H9 (cell line): ENCODE measurements around the gene MTSS2. TPM values are rescaled to one million over a fixed set of nuclear protein-coding genes. Genes with fewer than 3 reads are reported as not detected.

Source experiments
- DNase-seq: peaks from one replicate; pipeline ENCODE4 v3.0.0-alpha.2; 2017
- H2AFZ ChIP-seq: one replicate; pipeline ENCODE4 v1.6.1; 2013; ENCODE audit warnings: mild to moderate bottlenecking, low read length, control low read depth, moderate library complexity
- H2AK5ac ChIP-seq: 2 replicates; pipeline ENCODE4 v1.6.1; 2013; ENCODE audit warnings: low read length, control low read depth, mixed read lengths; ENCODE audit not compliant: insufficient read length
- H2BK120ac ChIP-seq: one replicate; pipeline ENCODE4 v1.6.1; 2013; ENCODE audit warnings: low read depth, mild to moderate bottlenecking, low read length, control low read depth, inconsistent platforms; ENCODE audit not compliant: poor library complexity, severe bottlenecking
- H2BK12ac ChIP-seq: 2 replicates; pipeline ENCODE4 v1.6.1; 2013; ENCODE audit warnings: low read length, control low read depth, mixed read lengths, low read depth; ENCODE audit not compliant: insufficient read length
- H2BK15ac ChIP-seq: 2 replicates; pipeline ENCODE4 v1.6.1; 2013; ENCODE audit warnings: low read depth, low read length, control low read depth
- H2BK20ac ChIP-seq: one replicate; pipeline ENCODE4 v1.6.1; 2013; ENCODE audit warnings: low read depth, mild to moderate bottlenecking, low read length, control low read depth, inconsistent platforms; ENCODE audit not compliant: poor library complexity, severe bottlenecking
- H2BK5ac ChIP-seq: 2 replicates; pipeline ENCODE4 v1.6.1; 2013; ENCODE audit warnings: low read length, control low read depth, mixed read lengths; ENCODE audit not compliant: insufficient read length
- H3K14ac ChIP-seq: 2 replicates; pipeline ENCODE4 v1.6.1; 2013; ENCODE audit warnings: low read length, control low read depth; ENCODE audit not compliant: insufficient read depth
- H3K18ac ChIP-seq: 2 replicates; pipeline ENCODE4 v1.6.1; 2013; ENCODE audit warnings: low read depth, mild to moderate bottlenecking, mixed read lengths, low read length, control low read depth; ENCODE audit not compliant: insufficient read length
- H3K23ac ChIP-seq: 2 replicates; pipeline ENCODE4 v1.6.1; 2013; ENCODE audit warnings: low read length, control low read depth, mixed read lengths, low read depth; ENCODE audit not compliant: insufficient read length
- H3K23me2 ChIP-seq: 2 replicates; pipeline ENCODE4 v1.6.1; 2013; ENCODE audit warnings: low read depth, mild to moderate bottlenecking, mixed read lengths, low read length, control low read depth; ENCODE audit not compliant: insufficient read length, poor library complexity, severe bottlenecking
- H3K27ac ChIP-seq: 2 replicates; pipeline ENCODE4 v1.5.1; 2013; ENCODE audit warnings: low read length, control low read depth, mixed read lengths, low read depth; ENCODE audit not compliant: insufficient read length
- H3K27me3 ChIP-seq: 2 replicates; pipeline ENCODE4 v1.6.1; 2013; ENCODE audit warnings: low read length, control low read depth, inconsistent platforms; ENCODE audit not compliant: insufficient read depth
- H3K4ac ChIP-seq: 2 replicates; pipeline ENCODE4 v1.6.1; 2013; ENCODE audit warnings: low read depth, mild to moderate bottlenecking, control low read depth, inconsistent platforms, low read length, moderate library complexity
- H3K4me1 ChIP-seq: 2 replicates; pipeline ENCODE4 v1.6.1; 2013; ENCODE audit warnings: low read length, control low read depth, inconsistent platforms; ENCODE audit not compliant: insufficient read depth
- H3K4me2 ChIP-seq: 2 replicates; pipeline ENCODE4 v1.6.1; 2013; ENCODE audit warnings: low read length, control low read depth, mixed read lengths; ENCODE audit not compliant: insufficient read length, insufficient read depth
- H3K56ac ChIP-seq: 2 replicates; pipeline ENCODE4 v1.6.1; 2013; ENCODE audit warnings: low read depth, mild to moderate bottlenecking, mixed read lengths, low read length, control low read depth; ENCODE audit not compliant: insufficient read length
- H3K79me1 ChIP-seq: 2 replicates; pipeline ENCODE4 v1.6.1; 2013; ENCODE audit warnings: low read depth, mild to moderate bottlenecking, moderate library complexity, low read length, control low read depth, inconsistent platforms; ENCODE audit not compliant: insufficient read depth, poor library complexity, severe bottlenecking
- H3K79me2 ChIP-seq: 2 replicates; pipeline ENCODE4 v1.6.1; 2013; ENCODE audit warnings: low read length, control low read depth, inconsistent platforms; ENCODE audit not compliant: insufficient read depth
- H3K9ac ChIP-seq: 2 replicates; pipeline ENCODE4 v1.6.1; 2013; ENCODE audit warnings: low read length, control low read depth, mixed read lengths; ENCODE audit not compliant: insufficient read length; ENCODE audit errors: extremely low read depth
- H3K9me3 ChIP-seq: one replicate; pipeline ENCODE4 v1.6.1; 2013; ENCODE audit warnings: low read depth, low read length, inconsistent platforms; ENCODE audit not compliant: control insufficient read depth
- H3T11ph ChIP-seq: one replicate; pipeline ENCODE4 v1.6.1; 2013; ENCODE audit warnings: mild to moderate bottlenecking, low read length, control low read depth, inconsistent platforms
- H4K20me1 ChIP-seq: one replicate; pipeline ENCODE4 v1.6.1; 2013; ENCODE audit not compliant: control insufficient read depth, insufficient read length, insufficient read depth
- H4K5ac ChIP-seq: 2 replicates; pipeline ENCODE4 v1.6.1; 2013; ENCODE audit warnings: low read depth, mild to moderate bottlenecking, mixed read lengths, low read length, control low read depth; ENCODE audit not compliant: insufficient read length
- H4K8ac ChIP-seq: replicated peaks from 2 replicates; pipeline ENCODE4 v1.6.1; 2013; ENCODE audit warnings: low read length, control low read depth, mixed read lengths, low read depth; ENCODE audit not compliant: insufficient read length
- H4K91ac ChIP-seq: 2 replicates; pipeline ENCODE4 v1.6.1; 2013; ENCODE audit warnings: low read depth, mild to moderate bottlenecking, moderate library complexity, mixed read lengths, low read length, control low read depth; ENCODE audit not compliant: insufficient read length
- H3K27ac Mint-ChIP-seq, 3 experiments: 2 replicates in 2 of 3; 3 replicates in 1 of 3; pipeline ENCODE4 v1.8.0; 2020 to 2021; ENCODE audit warnings: mixed read lengths in 3 of 3, mild to moderate bottlenecking in 1 of 3, moderate library complexity in 1 of 3
- H3K27me3 Mint-ChIP-seq: 2 replicates; pipeline ENCODE4 v1.8.0; 2021; ENCODE audit warnings: low read depth, mild to moderate bottlenecking, moderate library complexity, mixed read lengths
- H3K36me3 Mint-ChIP-seq, 3 experiments: 2 replicates in 2 of 3; 3 replicates in 1 of 3; pipeline ENCODE4 v1.8.0; 2020 to 2021; ENCODE audit warnings: low read depth in 3 of 3, mixed read lengths in 3 of 3; ENCODE audit not compliant: insufficient read depth in 1 of 3
- H3K4me1 Mint-ChIP-seq, 2 experiments: 2 replicates each; pipeline ENCODE4 v1.8.0; 2020; ENCODE audit warnings: mixed read lengths in 2 of 2
- H3K4me3 Mint-ChIP-seq, 2 experiments: 2 replicates in 1 of 2; 3 replicates in 1 of 2; pipeline ENCODE4 v1.8.0; 2020 to 2021; ENCODE audit warnings: mild to moderate bottlenecking in 2 of 2, mixed read lengths in 2 of 2, moderate library complexity in 1 of 2
- H3K9me3 Mint-ChIP-seq, 2 experiments: 2 replicates in 1 of 2; 3 replicates in 1 of 2; pipeline ENCODE4 v1.8.0; 2020; ENCODE audit warnings: mild to moderate bottlenecking in 2 of 2, mixed read lengths in 2 of 2, moderate library complexity in 1 of 2
- CTCF ChIP-seq: fragments of 200-600 bp; sonication (generic); conservative IDR thresholded peaks from 3 replicates; pipeline ENCODE4 v1.8.0; 2021; ENCODE audit warnings: antibody characterized with exemption, mild to moderate bottlenecking
- WGBS: extraction: QIAGEN DNeasy Blood & Tissue Kit; methylation state at CpG from one replicate; pipeline ENCODE4 v1.1.7; 2013; ENCODE audit warnings: missing lambda C conversion rate, low lambda C conversion rate, mixed read lengths; ENCODE audit not compliant: insufficient read length; ENCODE audit errors: extremely low coverage; 5-methylcytosine and 5-hydroxymethylcytosine counted together
- total RNA-seq: library from RNA; stranded (reverse); gene quantifications from 2 replicates; pipeline ENCODE4 v1.2.1, GENCODE V29; 2021

The MTSS2 gene
- total RNA-seq, 1 experiment from 2014 or later = 41.0 TPM

- H3K18ac ChIP-seq = no peak overlapping the region
- H3K27me3 ChIP-seq = no peaks in the 10 kb centered on the region
- H4K20me1 ChIP-seq = no peaks in the 10 kb centered on the region
- no peak overlapping the region for H3K4ac ChIP-seq
- peak; percentile 36; the same call in 2 of the 3 replicates for TF ChIP-seq CTCF
- no peak overlapping the region for H2BK15ac ChIP-seq
- no peak overlapping the region for H4K8ac ChIP-seq
- no peak overlapping the region for H3K9ac ChIP-seq
- no peak for DNase-seq
- H2BK20ac ChIP-seq = no peak overlapping the region
- peaks cover 7% of the 10 kb centered on the region for H3K23me2 ChIP-seq
- H4K5ac ChIP-seq = no peak overlapping the region
- Mint-ChIP-seq H3K27me3 (peaks cover 2% of the 10 kb centered on the region; the same call in 1 of the 2 replicates), H3K9me3 (no peaks in the 10 kb centered on the region; a peak in 1 of 5 replicates), H3K36me3 (peaks cover 2 to 16% (median 6%) of the 10 kb centered on the region in 3 experiments; a peak in 5 of 7 replicates), H3K4me3 (peak overlapping the region in 1 of 2 experiments; percentile 40; a peak in 2 of 5 replicates), H3K27ac (peak overlapping the region in 1 of 3 experiments; percentile 68; a peak in 2 of 7 replicates), H3K4me1 (peaks cover 15 to 27% of the 10 kb centered on the region in 2 experiments)
- H3K14ac ChIP-seq = no peak overlapping the region
- no peaks in the 10 kb centered on the region for H3K79me2 ChIP-seq
- no peak overlapping the region for H3K4me2 ChIP-seq
- H3K23ac ChIP-seq = no peak overlapping the region
- no peak overlapping the region for H2AK5ac ChIP-seq
- H3K79me1 ChIP-seq = no peaks in the 10 kb centered on the region
- H2BK120ac ChIP-seq = no peak overlapping the region
- H3K56ac ChIP-seq = no peak overlapping the region
- no peak overlapping the region for H4K91ac ChIP-seq
- no peaks in the 10 kb centered on the region for H3K4me1 ChIP-seq
- WGBS = no CpG with 5 or more reads among the region's 14 CpGs
- H2BK12ac ChIP-seq = no peak overlapping the region
- H2AFZ ChIP-seq = no peak overlapping the region
- no peaks in the 10 kb centered on the region for H3K9me3 ChIP-seq
- no peak overlapping the region for H3T11ph ChIP-seq
- no peak overlapping the region for H2BK5ac ChIP-seq
- H3K27ac ChIP-seq = no peak overlapping the region
These were observed 3.4 kb downstream of the MTSS2 start for GRCh38 chr16:70682239-70683145.
